Keratinocyte (primary cell): ENCODE measurements around the gene DGLUCY.

Experiments used
- EZH2 ChIP-seq: IDR thresholded peaks from one replicate; pipeline ENCODE4 v1.6.1; 2012; ENCODE audit warnings: inconsistent platforms, mild to moderate bottlenecking, low read length, moderate library complexity
- TF ChIP-seq, protein P1 (sequence below), 3 experiments: IDR thresholded peaks in 1 of 3; conservative IDR thresholded peaks in 1 of 3; optimal IDR thresholded peaks in 1 of 3; 2 replicates in 2 of 3; 3 replicates in 1 of 3; pipeline versions ENCODE3 to v1.5.1; 2011; ENCODE audit warnings: low read length in 3 of 3, mild to moderate bottlenecking in 3 of 3, moderate library complexity in 2 of 3, control low read depth in 1 of 3, inconsistent platforms in 1 of 3; ENCODE audit not compliant: insufficient read depth in 2 of 3; ENCODE audit errors: extremely low read depth in 1 of 3

DNA sequence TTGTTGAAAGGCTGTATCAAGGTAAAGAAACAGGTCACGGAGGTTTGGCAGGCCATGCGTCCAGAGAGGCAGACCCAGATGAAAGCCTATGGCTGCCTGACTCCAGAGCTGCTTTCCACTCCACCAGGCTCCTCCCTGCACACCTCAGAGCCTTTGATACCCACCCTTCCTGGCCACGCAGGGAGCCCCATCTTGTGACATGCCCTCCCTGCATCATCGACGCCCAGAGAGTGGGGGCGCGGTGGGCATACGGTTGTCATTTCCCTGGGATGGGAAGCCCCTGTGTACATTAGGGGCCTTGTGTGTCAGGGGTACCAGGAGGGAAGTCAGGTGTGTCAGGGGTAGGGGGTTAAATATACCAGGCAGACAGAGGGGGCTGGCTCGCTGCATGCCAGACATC is 160.9 kb downstream of the DGLUCY start:
- TF ChIP-seq, protein P1, sequence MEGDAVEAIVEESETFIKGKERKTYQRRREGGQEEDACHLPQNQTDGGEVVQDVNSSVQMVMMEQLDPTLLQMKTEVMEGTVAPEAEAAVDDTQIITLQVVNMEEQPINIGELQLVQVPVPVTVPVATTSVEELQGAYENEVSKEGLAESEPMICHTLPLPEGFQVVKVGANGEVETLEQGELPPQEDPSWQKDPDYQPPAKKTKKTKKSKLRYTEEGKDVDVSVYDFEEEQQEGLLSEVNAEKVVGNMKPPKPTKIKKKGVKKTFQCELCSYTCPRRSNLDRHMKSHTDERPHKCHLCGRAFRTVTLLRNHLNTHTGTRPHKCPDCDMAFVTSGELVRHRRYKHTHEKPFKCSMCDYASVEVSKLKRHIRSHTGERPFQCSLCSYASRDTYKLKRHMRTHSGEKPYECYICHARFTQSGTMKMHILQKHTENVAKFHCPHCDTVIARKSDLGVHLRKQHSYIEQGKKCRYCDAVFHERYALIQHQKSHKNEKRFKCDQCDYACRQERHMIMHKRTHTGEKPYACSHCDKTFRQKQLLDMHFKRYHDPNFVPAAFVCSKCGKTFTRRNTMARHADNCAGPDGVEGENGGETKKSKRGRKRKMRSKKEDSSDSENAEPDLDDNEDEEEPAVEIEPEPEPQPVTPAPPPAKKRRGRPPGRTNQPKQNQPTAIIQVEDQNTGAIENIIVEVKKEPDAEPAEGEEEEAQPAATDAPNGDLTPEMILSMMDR (optimal IDR thresholded peaks at IDR 0.05 in 1 of 3, IDR thresholded peaks at IDR 0.05 in 1 of 3, conservative IDR thresholded peaks at IDR 0.05 in 1 of 3; ENCODE audit: extremely low read depth in 1 of 3, insufficient read depth in 2 of 3, low read length in 3 of 3) = no peak
- TF ChIP-seq EZH2 = no peak
